Activated naive CD8-positive, alpha-beta T cell treated with anti-CD3 and anti-CD28 coated beads, Interleukin-2, amount 50 U/mL, for 24 hours (primary cell): ENCODE results near the gene SHISAL2A.
"Not testable (repeated sequence)": the region's sequence is repeated elsewhere in the genome, so short reads cannot be mapped to it uniquely, and the experiment has no call there.

Source experiments
- ATAC-seq: fragments of 150-1000 bp; cut with Tn5 transposase; one replicate; pipeline ENCODE4 v1.10.0; 2021
- DNase-seq: peaks from one replicate; pipeline ENCODE4 v3.0.0; 2021
- H3K27ac Mint-ChIP-seq: one replicate; pipeline ENCODE4 v1.8.0; 2021; ENCODE audit warnings: mild to moderate bottlenecking, mixed read lengths
- H3K27me3 Mint-ChIP-seq: one replicate; pipeline ENCODE4 v1.8.0; 2021; ENCODE audit warnings: mixed read lengths
- H3K36me3 Mint-ChIP-seq: one replicate; pipeline ENCODE4 v1.8.0; 2021; ENCODE audit warnings: low read depth, mixed read lengths
- H3K4me1 Mint-ChIP-seq: one replicate; pipeline ENCODE4 v1.8.0; 2021; ENCODE audit warnings: mixed read lengths
- H3K4me3 Mint-ChIP-seq: one replicate; pipeline ENCODE4 v1.8.0; 2021; ENCODE audit warnings: mild to moderate bottlenecking, moderate library complexity, mixed read lengths
- H3K9me3 Mint-ChIP-seq: one replicate; pipeline ENCODE4 v1.8.0; 2021; ENCODE audit warnings: mixed read lengths

The SHISAL2A gene

GRCh38 chr1:52677076-52677806, 44.3 kb downstream of the SHISAL2A start:
- DNase-seq = no peak
- Mint-ChIP-seq H3K9me3 (no peaks in the 10 kb centered on the region), H3K36me3 (no peaks in the 10 kb centered on the region), H3K27me3 (no peaks in the 10 kb centered on the region), H3K27ac (no peak overlapping the region), H3K4me1 (peaks cover 9% of the 10 kb centered on the region), H3K4me3 (no peak overlapping the region)
- ATAC-seq = no peak

GRCh38 chr1:52679048-52679447, 46.1 kb downstream of the SHISAL2A start:
- H3K4me3 Mint-ChIP-seq = no peak overlapping the region
- no peaks in the 10 kb centered on the region for H3K27me3 Mint-ChIP-seq
- H3K36me3 Mint-ChIP-seq = no peaks in the 10 kb centered on the region
- no peak overlapping the region for H3K27ac Mint-ChIP-seq
- ATAC-seq = no peak
- H3K9me3 Mint-ChIP-seq = no peaks in the 10 kb centered on the region
- peaks cover 9% of the 10 kb centered on the region for H3K4me1 Mint-ChIP-seq
- DNase-seq = no peak

- ATAC-seq = no peak
Observed at GRCh38 chr1:52679498-52679897, 46.5 kb downstream of the SHISAL2A start.

DNA sequence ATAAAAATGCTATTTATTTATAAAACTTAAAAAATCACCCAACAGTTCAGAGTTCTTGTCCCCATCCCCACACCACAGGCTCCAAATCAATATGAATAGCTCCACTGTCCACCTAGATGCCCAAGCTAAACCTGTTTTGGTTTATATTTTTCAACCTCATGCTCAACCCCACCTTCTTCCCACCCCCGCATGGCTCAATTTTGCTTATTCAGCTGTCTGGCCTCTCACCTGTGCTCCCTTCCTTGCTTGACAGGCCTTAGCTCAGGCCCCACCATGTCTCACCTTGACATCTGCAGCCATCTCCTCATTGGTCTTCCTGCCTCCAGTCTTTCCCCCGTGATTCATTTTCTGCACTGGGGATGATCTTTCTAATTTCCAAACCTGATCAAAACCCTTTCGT, 47.4 kb downstream of the SHISAL2A start:
- Mint-ChIP-seq H3K36me3 (peaks cover 4% of the 10 kb centered on the region), H3K27me3 (no peaks in the 10 kb centered on the region), H3K4me1 (peaks cover 5% of the 10 kb centered on the region), H3K27ac (peak overlapping the region; percentile 24), H3K9me3 (no peaks in the 10 kb centered on the region), H3K4me3 (no peak overlapping the region)
- ATAC-seq (no peak), DNase-seq (no peak)

More at GRCh38 chr1:52679498-52679897, 46.5 kb downstream of the SHISAL2A start:
- Mint-ChIP-seq H3K27me3 (no peaks in the 10 kb centered on the region), H3K36me3 (no peaks in the 10 kb centered on the region), H3K27ac (no peak overlapping the region), H3K9me3 (no peaks in the 10 kb centered on the region), H3K4me1 (peaks cover 9% of the 10 kb centered on the region), H3K4me3 (no peak overlapping the region)
- no peak for DNase-seq

DNA sequence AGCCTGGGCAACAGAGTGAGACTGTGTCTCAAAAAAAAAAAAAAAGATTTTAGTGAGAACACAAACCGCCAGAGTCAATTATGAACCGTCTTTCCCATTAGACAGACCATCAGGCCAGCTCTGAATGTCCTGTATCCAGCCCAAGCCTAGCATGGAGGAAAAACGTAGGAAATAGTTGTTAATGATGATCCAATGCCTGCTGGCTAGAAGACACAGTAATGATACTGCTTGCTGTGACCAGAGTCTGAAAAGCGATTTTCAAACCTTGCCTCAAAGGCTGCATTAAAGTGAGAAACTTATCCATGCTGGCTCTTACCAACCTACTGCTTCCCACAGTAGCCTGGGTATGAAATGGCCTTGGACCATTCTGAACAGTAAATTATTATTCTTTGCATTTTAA, 48.2 kb downstream of the SHISAL2A start:
- Mint-ChIP-seq H3K36me3 (peaks cover 7% of the 10 kb centered on the region), H3K27ac (no peak overlapping the region), H3K9me3 (no peaks in the 10 kb centered on the region), H3K4me3 (no peak overlapping the region), H3K27me3 (no peaks in the 10 kb centered on the region), H3K4me1 (peaks cover 7% of the 10 kb centered on the region)
- no peak for ATAC-seq
- no peak for DNase-seq

GRCh38 chr1:52683367-52683940, 50.5 kb downstream of the SHISAL2A start:
- ATAC-seq (no peak), DNase-seq (no peak)
- Mint-ChIP-seq H3K36me3 (peaks cover 22% of the 10 kb centered on the region), H3K4me3 (no peak overlapping the region), H3K4me1 (peaks cover 12% of the 10 kb centered on the region), H3K9me3 (no peaks in the 10 kb centered on the region), H3K27ac (no peak overlapping the region), H3K27me3 (no peaks in the 10 kb centered on the region)

- H3K27ac Mint-ChIP-seq = no peak overlapping the region
Observed at GRCh38 chr1:52684545-52684944, 51.6 kb downstream of the SHISAL2A start.

DNA sequence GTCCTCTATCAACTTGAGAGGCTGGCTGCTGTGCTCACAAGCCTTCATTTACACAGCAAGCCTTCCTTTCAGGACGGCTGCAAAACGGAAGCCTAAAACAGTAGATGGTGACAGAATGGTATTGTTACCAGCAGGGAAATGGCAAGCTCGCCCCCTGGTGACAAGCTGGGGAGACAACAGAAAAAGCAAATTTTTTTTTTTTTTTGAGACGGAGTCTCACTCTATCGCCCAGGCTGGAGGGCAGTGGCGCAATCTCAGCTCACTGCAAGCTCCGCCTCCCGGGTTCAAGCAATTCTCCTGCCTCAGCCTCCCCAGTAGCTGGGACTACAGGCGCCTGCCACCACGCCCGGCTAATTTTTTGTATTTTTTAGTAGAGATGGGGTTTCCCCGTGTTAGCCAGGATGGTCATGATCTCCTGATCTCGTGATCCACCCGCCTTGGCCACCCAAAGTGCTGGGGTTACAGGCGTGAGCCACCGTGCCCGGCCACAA, 53.3 kb downstream of the SHISAL2A start:
- Mint-ChIP-seq H3K36me3 (peaks cover 32% of the 10 kb centered on the region), H3K27ac (peak overlapping the region; percentile 32)
- H3K4me1 Mint-ChIP-seq, H3K4me3 Mint-ChIP-seq, H3K27me3 Mint-ChIP-seq, H3K9me3 Mint-ChIP-seq: not testable (repeated sequence)
- ATAC-seq = peak; percentile 81
- peak; percentile 71 for DNase-seq

More at GRCh38 chr1:52684545-52684944, 51.6 kb downstream of the SHISAL2A start:
- no peak overlapping the region for H3K4me3 Mint-ChIP-seq
- no peaks in the 10 kb centered on the region for H3K9me3 Mint-ChIP-seq
- ATAC-seq (no peak), DNase-seq (no peak)
- no peaks in the 10 kb centered on the region for H3K27me3 Mint-ChIP-seq
- peaks cover 7% of the 10 kb centered on the region for H3K4me1 Mint-ChIP-seq
- peaks cover 28% of the 10 kb centered on the region for H3K36me3 Mint-ChIP-seq

DNA sequence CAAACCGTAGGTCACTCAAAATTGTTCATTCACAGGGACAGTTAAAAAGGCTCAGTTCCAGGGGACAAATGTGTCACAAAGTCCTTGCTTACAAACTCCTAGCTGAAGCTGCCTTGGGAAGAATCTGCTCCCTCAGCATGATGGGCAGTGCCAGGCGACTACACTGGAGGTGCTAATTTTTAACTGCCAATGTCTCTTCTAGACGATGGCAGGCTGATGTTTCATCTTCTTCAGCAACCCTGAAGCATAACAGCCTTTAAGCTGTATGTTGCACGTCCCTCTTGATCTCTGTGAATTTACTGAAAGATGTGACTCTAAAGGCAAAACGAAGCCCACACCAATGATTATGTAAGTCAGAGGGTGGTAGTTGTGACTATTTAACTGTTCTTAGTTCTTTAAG, 53.9 kb downstream of the SHISAL2A start:
- DNase-seq = no peak
- H3K4me1 Mint-ChIP-seq = peaks cover 9% of the 10 kb centered on the region
- H3K9me3 Mint-ChIP-seq = no peaks in the 10 kb centered on the region
- peak overlapping the region; percentile 32 for H3K27ac Mint-ChIP-seq
- peaks cover 36% of the 10 kb centered on the region for H3K36me3 Mint-ChIP-seq
- no peak for ATAC-seq
- no peaks in the 10 kb centered on the region for H3K27me3 Mint-ChIP-seq
- H3K4me3 Mint-ChIP-seq = no peak overlapping the region

GRCh38 chr1:52691821-52692220, 58.9 kb downstream of the SHISAL2A start:
- Mint-ChIP-seq H3K4me3 (no peak overlapping the region), H3K9me3 (no peaks in the 10 kb centered on the region), H3K4me1 (peaks cover 21% of the 10 kb centered on the region), H3K27ac (no peak overlapping the region), H3K36me3 (peaks cover 51% of the 10 kb centered on the region), H3K27me3 (no peaks in the 10 kb centered on the region)
- no peak for DNase-seq
- ATAC-seq = no peak

DNA sequence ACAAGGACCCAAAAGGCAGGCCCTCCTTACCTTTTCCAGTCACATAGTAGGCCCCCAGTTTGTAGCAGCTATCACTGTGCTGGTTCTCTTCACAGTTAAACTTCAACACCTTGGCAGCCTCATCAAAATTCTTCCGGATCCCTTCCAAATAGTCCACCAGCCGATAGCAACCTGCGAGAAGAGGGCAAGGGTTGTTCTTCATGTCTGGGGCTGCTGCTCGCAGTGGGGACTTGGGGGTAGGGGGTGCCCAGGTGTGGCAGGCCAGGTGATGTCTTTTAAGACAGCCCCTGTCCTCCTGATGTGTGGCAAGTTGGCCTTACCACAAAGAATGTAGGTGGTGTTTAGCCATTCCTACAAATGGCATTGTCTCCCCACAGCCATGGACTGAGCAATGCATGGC, 59.7 kb downstream of the SHISAL2A start:
- no peaks in the 10 kb centered on the region for H3K9me3 Mint-ChIP-seq
- ATAC-seq = no peak
- no peak for DNase-seq
- H3K27ac Mint-ChIP-seq = no peak overlapping the region
- peaks cover 26% of the 10 kb centered on the region for H3K4me1 Mint-ChIP-seq
- H3K4me3 Mint-ChIP-seq = no peak overlapping the region
- H3K27me3 Mint-ChIP-seq = no peaks in the 10 kb centered on the region
- H3K36me3 Mint-ChIP-seq = peaks cover 49% of the 10 kb centered on the region

DNA sequence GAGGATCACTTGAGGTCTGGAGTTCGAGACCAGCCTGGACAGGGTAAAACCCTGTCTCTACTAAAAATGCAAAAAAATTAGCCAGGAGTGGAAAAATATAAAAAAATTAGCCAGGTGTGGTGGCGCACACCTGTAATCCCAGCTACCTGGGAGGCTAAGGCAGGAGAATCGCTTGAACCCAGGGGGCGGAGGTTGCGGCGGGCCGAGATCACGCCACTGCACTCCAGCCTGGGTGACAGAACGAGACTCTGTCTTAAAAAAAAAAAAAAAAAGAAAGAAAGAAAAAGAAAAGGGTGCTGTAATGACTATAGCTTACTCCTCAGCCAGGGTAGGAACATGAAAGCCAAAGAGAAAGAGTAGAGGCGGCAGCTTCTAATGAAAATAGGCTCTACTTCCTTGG, 60.4 kb downstream of the SHISAL2A start:
- DNase-seq, ATAC-seq, H3K27me3 Mint-ChIP-seq, H3K27ac Mint-ChIP-seq, H3K4me3 Mint-ChIP-seq, H3K9me3 Mint-ChIP-seq: not testable (repeated sequence)
- Mint-ChIP-seq H3K4me1 (peaks cover 30% of the 10 kb centered on the region), H3K36me3 (peaks cover 44% of the 10 kb centered on the region)

DNA sequence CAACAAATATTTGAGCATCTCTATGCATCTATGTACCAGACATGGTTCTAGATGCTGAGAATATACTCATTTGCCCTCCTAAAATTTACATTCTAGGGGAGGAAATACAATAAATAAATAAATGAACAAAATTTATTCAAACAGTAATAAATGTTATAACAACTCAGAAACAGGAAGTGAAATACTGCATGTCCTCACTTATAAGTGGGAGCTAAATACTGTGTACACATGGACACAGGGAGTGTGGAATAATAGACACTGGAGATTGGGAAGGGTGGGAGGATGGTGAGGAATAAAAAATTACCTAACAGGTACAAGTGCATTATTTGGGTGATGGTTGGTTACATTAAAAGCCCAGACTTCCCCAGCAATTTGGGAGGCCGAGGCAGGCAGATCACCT, 60.9 kb downstream of the SHISAL2A start:
- no peak overlapping the region for H3K27ac Mint-ChIP-seq
- no peaks in the 10 kb centered on the region for H3K27me3 Mint-ChIP-seq
- no peak for DNase-seq
- no peaks in the 10 kb centered on the region for H3K9me3 Mint-ChIP-seq
- peaks cover 40% of the 10 kb centered on the region for H3K36me3 Mint-ChIP-seq
- H3K4me1 Mint-ChIP-seq = peaks cover 35% of the 10 kb centered on the region
- ATAC-seq = no peak
- no peak overlapping the region for H3K4me3 Mint-ChIP-seq

DNA sequence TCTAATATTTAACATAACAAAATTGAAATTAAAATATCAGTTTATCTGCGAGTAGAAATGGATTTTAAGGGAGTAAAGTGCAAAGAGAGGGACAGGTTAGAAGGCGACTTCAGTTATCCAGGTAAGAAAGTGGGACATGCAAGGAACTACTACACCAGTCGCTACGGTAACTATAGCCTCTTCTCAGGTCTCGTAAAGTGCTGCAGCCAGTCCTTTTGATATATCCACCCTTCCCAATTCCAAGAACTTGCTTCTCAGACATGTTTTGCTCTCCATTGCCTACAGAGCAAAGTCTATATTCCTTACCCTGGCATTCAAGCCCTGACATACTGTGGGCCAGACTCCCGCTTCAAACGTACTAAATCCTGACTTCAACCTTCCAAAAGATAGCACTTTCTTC, 62.7 kb downstream of the SHISAL2A start:
- no peak for ATAC-seq
- Mint-ChIP-seq H3K9me3 (no peaks in the 10 kb centered on the region), H3K4me3 (peak overlapping the region; percentile 63), H3K36me3 (peaks cover 37% of the 10 kb centered on the region), H3K27me3 (no peaks in the 10 kb centered on the region), H3K27ac (no peak overlapping the region), H3K4me1 (peaks cover 36% of the 10 kb centered on the region)
- no peak for DNase-seq
